Fibroblast of villous mesenchyme (primary cell): ENCODE data around the gene RAB25. TPM values are rescaled to one million over a fixed set of nuclear protein-coding genes. Genes with fewer than 3 reads are reported as not detected.
A peak's percentile ranks its signal among the peaks of the same experiment; 100 is the strongest.

Source experiments
- DNase-seq: peaks from one replicate; pipeline ENCODE4 v3.0.0-alpha.2; 2010; ENCODE audit warnings: low read depth
- H3K4me3 ChIP-seq: 2 replicates; pipeline ENCODE4 v1.5.1; 2011; ENCODE audit warnings: low read depth, mild to moderate bottlenecking, low read length
- total RNA-seq: library from RNA; depleted of rRNA; stranded (reverse); fragments of >200 nt; gene quantifications from 2 replicates; pipeline ENCODE4 v1.2.3, GENCODE V29; 2012
- TF ChIP-seq, protein P1 (sequence below): IDR thresholded peaks from 2 replicates; pipeline ENCODE4 v1.5.1; 2012; ENCODE audit warnings: low read depth, mild to moderate bottlenecking, low read length; ENCODE audit not compliant: insufficient read depth

The RAB25 gene
- total RNA-seq, 1 donor = not detected

DNA sequence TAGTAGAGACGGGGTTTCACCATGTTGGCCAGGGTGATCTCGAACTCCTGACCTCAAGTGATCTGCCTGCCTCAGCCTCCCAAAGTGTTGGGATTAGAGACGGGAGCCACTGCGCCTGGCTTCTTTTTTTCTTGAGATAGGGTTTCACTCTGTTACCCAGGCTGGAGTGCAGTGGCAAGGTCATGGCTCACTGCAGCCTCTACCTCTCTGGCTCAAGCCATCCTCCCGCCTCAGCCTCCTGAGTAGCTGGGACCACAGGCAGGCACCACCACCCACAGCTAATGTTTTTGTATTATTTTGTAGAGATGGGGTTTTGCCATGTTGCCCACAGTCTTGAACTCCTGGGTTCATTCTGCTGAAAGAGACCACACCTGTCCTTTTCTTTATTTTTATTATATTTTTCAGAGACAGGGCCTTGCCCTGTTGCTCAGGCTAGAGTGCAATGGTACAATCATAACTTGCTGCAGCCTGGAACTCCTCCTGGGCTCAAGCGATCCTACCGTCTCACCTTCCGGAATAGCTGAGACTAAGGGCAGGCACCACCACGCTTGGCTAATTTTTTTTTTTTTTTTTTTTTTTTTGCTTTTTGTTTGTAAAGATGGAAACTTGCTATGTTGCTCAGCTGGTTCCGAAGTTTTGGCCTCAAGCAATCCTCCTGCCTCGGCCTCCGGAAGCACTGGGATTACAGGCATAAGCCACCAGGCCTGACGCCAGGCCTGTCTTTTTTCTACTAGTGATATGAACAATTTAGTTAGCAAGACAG lies 56.6 kb downstream of the RAB25 start:
- H3K4me3 ChIP-seq = peak overlapping the region; percentile 100
- DNase-seq = peak; percentile 28
- TF ChIP-seq, protein P1, sequence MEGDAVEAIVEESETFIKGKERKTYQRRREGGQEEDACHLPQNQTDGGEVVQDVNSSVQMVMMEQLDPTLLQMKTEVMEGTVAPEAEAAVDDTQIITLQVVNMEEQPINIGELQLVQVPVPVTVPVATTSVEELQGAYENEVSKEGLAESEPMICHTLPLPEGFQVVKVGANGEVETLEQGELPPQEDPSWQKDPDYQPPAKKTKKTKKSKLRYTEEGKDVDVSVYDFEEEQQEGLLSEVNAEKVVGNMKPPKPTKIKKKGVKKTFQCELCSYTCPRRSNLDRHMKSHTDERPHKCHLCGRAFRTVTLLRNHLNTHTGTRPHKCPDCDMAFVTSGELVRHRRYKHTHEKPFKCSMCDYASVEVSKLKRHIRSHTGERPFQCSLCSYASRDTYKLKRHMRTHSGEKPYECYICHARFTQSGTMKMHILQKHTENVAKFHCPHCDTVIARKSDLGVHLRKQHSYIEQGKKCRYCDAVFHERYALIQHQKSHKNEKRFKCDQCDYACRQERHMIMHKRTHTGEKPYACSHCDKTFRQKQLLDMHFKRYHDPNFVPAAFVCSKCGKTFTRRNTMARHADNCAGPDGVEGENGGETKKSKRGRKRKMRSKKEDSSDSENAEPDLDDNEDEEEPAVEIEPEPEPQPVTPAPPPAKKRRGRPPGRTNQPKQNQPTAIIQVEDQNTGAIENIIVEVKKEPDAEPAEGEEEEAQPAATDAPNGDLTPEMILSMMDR = no peak

DNA sequence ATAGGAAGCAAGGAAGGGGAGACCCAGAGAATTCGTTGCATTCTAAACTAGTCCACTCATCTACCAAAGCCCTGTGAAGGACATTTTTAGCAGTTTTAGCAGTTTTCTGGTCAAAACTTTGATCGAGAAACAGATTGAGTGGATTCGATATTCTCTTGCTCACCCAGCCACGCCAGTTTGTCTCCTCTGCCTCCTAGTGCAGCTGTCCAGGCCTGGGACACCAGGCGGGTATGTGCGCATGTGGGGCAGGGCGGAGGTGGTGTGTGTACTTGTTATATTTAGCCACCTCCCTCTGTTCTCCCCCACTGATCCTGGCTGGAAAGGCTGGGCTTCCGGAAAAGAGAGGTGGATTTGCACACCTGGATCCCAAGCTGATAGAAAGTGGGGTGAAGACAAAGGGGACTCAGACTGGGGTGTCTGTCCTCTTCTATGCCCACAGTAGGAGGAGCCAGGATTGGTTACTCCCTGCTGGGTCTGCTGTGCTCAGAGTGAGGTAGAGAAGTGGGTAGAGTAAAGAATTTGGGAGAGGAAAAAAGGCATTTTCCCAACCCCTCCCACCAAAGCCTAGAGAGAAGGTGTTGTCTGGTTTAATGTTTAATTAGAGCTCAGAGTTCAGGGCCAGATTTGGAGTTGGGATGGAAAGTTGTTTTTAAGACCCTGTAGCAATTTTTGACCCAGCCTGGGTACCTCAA lies 57.4 kb downstream of the RAB25 start:
- DNase-seq = peak; percentile 42
- peak overlapping the region; percentile 100 for H3K4me3 ChIP-seq
- TF ChIP-seq, protein P1 = no peak

DNA sequence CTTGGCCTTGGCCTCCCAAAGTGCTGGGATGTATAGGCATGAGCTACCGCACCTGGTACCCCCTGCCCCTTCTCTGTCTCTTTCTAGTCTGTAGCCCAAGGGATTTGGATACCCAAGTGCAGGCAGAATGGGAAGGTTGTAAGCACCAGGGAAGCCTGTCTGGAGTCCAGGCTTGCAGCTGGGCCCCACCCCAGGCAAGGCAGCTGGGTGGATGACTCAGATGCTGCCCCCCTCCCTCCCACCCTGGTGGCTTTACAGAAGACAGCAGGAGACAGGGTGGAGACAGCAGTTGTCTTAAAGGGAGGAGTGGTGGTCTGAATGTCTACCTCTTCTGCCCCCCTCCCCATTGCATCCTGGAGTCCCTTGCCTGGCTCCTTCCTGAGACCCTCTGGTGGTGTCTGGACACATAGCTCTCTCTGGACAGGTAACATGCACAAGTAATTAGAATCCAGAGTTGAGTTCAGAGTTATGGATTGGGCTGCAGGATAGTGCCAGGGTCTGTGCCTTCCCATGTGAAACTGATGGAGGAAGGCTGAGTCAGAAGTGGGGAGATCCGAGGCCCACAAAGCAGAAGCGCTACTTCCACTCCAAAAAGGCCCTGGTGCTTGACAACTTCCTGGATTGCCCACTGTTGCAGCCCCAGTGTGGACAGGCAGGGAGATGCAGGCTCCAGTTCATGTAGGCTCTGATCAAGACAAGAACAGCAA lies 58.7 kb downstream of the RAB25 start:
- TF ChIP-seq, protein P1 = peak; percentile 15
- H3K4me3 ChIP-seq = peak overlapping the region; percentile 25
- DNase-seq = peak; percentile 82

Other genes starting within 250 kb of the RAB25 start
- 35.8 and 42.7 TPM in 2 replicates for gene GON4L, start 203.9 kb upstream of the RAB25 start, total RNA-seq
- 27.4 and 47.5 TPM in 2 replicates for gene SYT11, start 201.6 kb upstream of the RAB25 start, total RNA-seq
- gene RIT1, start 149.8 kb upstream of the RAB25 start, total RNA-seq = 44.5 and 54.8 TPM in 2 replicates
- 23.8 and 42.7 TPM in 2 replicates for gene KHDC4, start 126.7 kb upstream of the RAB25 start, total RNA-seq
- not detected in 2 replicates for gene RXFP4, start 119.5 kb upstream of the RAB25 start, total RNA-seq
- 137 and 146 TPM in 2 replicates for gene ARHGEF2, start 82.6 kb upstream of the RAB25 start, total RNA-seq
- gene SSR2, start 40.2 kb upstream of the RAB25 start, total RNA-seq = 381 and 386 TPM in 2 replicates
- gene UBQLN4, start 7.4 kb upstream of the RAB25 start, total RNA-seq = 13.5 and 20.3 TPM in 2 replicates
- gene LAMTOR2, start 6.4 kb upstream of the RAB25 start, total RNA-seq = 38.3 and 40.6 TPM in 2 replicates
- 1.7 and 1.9 TPM in 2 replicates for gene MEX3A, start 21.3 kb downstream of the RAB25 start, total RNA-seq
- gene LMNA, start 53.6 kb downstream of the RAB25 start, total RNA-seq = 694 and 1,059 TPM in 2 replicates
- 0.43 and 0.64 TPM in 2 replicates for gene SEMA4A, start 92.4 kb downstream of the RAB25 start, total RNA-seq
- gene SLC25A44, start 132.9 kb downstream of the RAB25 start, total RNA-seq = 17.1 and 18.6 TPM in 2 replicates
- gene PMF1, start 151.8 kb downstream of the RAB25 start, total RNA-seq = 30.2 and 50.9 TPM in 2 replicates
- gene BGLAP, start 181.0 kb downstream of the RAB25 start, total RNA-seq = not detected in 2 replicates
- 0.43 and 0.64 TPM in 2 replicates for gene PAQR6, start 186.9 kb downstream of the RAB25 start, total RNA-seq
- 52.2 and 63.5 TPM in 2 replicates for gene SMG5, start 221.7 kb downstream of the RAB25 start, total RNA-seq
- gene TMEM79, start 223.2 kb downstream of the RAB25 start, total RNA-seq = 0.86 and 1.3 TPM in 2 replicates
- gene GLMP, start 234.5 kb downstream of the RAB25 start, total RNA-seq = 55.3 and 55.4 TPM in 2 replicates
- 0.32 TPM in 1 of 2 replicates, not detected in the other for gene VHLL, start 238.1 kb downstream of the RAB25 start, total RNA-seq